A673 (cell line): Measurements from ENCODE around the gene ADAM12. TPM values are rescaled to one million over a fixed set of nuclear protein-coding genes. Genes with fewer than 3 reads are reported as not detected.
A peak's percentile ranks its signal among the peaks of the same experiment; 100 is the strongest.

Experiments used
- BruUV-seq: library from RNA; stranded (reverse); fragments of 400-500 nt; replicated peaks from 2 replicates; lab custom pipeline; 2021; lab: Mats Ljungman, UMichigan
- CTCF ChIA-PET: fragments of 300-600 bp; sonication (Branson Sonifier 250); formaldehyde crosslinking; loops from one replicate; lab custom pipeline; 2022; ENCODE audit warnings: antibody characterized with exemption; lab: Charles Lee
- POLR2A ChIA-PET: fragments of 300-600 bp; sonication (Branson Sonifier 250); formaldehyde crosslinking; loops from one replicate; lab custom pipeline; 2022; ENCODE audit warnings: antibody characterized with exemption; ENCODE audit not compliant: low non-redundant PET; lab: Charles Lee
- DNase-seq: peaks from one replicate; pipeline ENCODE4 v3.0.0-alpha.2; 2015; ENCODE audit warnings: low spot score
- H3K27ac ChIP-seq: fragments of 200-600 bp; sonication (generic); 2 replicates; pipeline ENCODE4 v1.5.1; 2016; ENCODE audit warnings: mixed run types, low read depth, mild to moderate bottlenecking, mixed read lengths, antibody characterized with exemption, low read length; ENCODE audit not compliant: poor library complexity, severe bottlenecking
- H3K27me3 ChIP-seq: fragments of 200-600 bp; sonication (generic); replicated peaks from 2 replicates; pipeline ENCODE4 v1.6.1; 2017; ENCODE audit warnings: mixed run types, low read depth, mild to moderate bottlenecking, mixed read lengths, antibody characterized with exemption, low read length; ENCODE audit not compliant: insufficient read depth, poor library complexity
- H3K36me3 ChIP-seq: fragments of 200-600 bp; sonication (generic); 2 replicates; pipeline ENCODE4 v1.6.1; 2016; ENCODE audit warnings: mixed run types, mild to moderate bottlenecking, mixed read lengths, antibody characterized with exemption, low read length; ENCODE audit not compliant: insufficient read depth, poor library complexity, severe bottlenecking
- H3K4me1 ChIP-seq: fragments of 200-600 bp; sonication (generic); 2 replicates; pipeline ENCODE4 v1.6.1; 2017; ENCODE audit warnings: mixed run types, mild to moderate bottlenecking, mixed read lengths, antibody characterized with exemption, low read length; ENCODE audit not compliant: insufficient read depth, poor library complexity, severe bottlenecking
- H3K4me3 ChIP-seq: fragments of 200-600 bp; sonication (generic); 2 replicates; pipeline ENCODE4 v1.5.1; 2016; ENCODE audit warnings: low read depth, mixed run types, mild to moderate bottlenecking, mixed read lengths, low read length; ENCODE audit not compliant: poor library complexity, severe bottlenecking
- H3K9me3 ChIP-seq: fragments of 200-600 bp; sonication (generic); 2 replicates; pipeline ENCODE4 v1.6.1; 2016; ENCODE audit warnings: mixed run types, low read depth, mild to moderate bottlenecking, mixed read lengths, antibody characterized with exemption, low read length; ENCODE audit not compliant: poor library complexity, severe bottlenecking
- EZH2 ChIP-seq: fragments of 200-600 bp; sonication (generic); IDR thresholded peaks from 2 replicates; pipeline ENCODE4 v1.6.1; 2017; ENCODE audit warnings: borderline replicate concordance, low read depth, mild to moderate bottlenecking, mixed read lengths, antibody characterized with exemption, low read length; ENCODE audit not compliant: poor library complexity, severe bottlenecking
- intact Hi-C: fragments of 100-400 bp; cut with micrococcal nuclease; formaldehyde crosslinking; loops from one replicate; pipeline ENCODE4 v1.10.0; 2022; ENCODE audit not compliant: unreplicated experiment
- total RNA-seq: library from RNA; stranded (reverse); gene quantifications from 2 replicates; pipeline ENCODE4 v1.2.3, GENCODE V29; 2021
- TF ChIP-seq, protein P1 (sequence below): fragments of 300-800, 200-600 bp; sonication (generic); conservative IDR thresholded peaks from 2 replicates; pipeline ENCODE4 v1.5.1; 2017; ENCODE audit warnings: low read depth, mild to moderate bottlenecking, antibody characterized with exemption, low read length, moderate library complexity, mixed read lengths

The ADAM12 gene
- total RNA-seq, 1 experiment from 2014 or later = 0.17 TPM

GRCh38 chr10:126156503-126156902, 231.8 kb downstream of the ADAM12 start:
- Histone ChIP-seq H3K27ac (no peak overlapping the region), H3K27me3 (no peaks in the 10 kb centered on the region), H3K4me3 (no peak overlapping the region), H3K9me3 (no peaks in the 10 kb centered on the region), H3K36me3 (no peaks in the 10 kb centered on the region), H3K4me1 (peaks cover 36% of the 10 kb centered on the region)
- no TSS peak for BruUV-seq
- ChIA-PET POLR2A (no interaction called here), CTCF (no interaction called here)
- intact Hi-C loops = no loop called here
- DNase-seq = no peak
- TF ChIP-seq, protein P1, sequence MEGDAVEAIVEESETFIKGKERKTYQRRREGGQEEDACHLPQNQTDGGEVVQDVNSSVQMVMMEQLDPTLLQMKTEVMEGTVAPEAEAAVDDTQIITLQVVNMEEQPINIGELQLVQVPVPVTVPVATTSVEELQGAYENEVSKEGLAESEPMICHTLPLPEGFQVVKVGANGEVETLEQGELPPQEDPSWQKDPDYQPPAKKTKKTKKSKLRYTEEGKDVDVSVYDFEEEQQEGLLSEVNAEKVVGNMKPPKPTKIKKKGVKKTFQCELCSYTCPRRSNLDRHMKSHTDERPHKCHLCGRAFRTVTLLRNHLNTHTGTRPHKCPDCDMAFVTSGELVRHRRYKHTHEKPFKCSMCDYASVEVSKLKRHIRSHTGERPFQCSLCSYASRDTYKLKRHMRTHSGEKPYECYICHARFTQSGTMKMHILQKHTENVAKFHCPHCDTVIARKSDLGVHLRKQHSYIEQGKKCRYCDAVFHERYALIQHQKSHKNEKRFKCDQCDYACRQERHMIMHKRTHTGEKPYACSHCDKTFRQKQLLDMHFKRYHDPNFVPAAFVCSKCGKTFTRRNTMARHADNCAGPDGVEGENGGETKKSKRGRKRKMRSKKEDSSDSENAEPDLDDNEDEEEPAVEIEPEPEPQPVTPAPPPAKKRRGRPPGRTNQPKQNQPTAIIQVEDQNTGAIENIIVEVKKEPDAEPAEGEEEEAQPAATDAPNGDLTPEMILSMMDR = no peak
- no peak for TF ChIP-seq EZH2

DNA sequence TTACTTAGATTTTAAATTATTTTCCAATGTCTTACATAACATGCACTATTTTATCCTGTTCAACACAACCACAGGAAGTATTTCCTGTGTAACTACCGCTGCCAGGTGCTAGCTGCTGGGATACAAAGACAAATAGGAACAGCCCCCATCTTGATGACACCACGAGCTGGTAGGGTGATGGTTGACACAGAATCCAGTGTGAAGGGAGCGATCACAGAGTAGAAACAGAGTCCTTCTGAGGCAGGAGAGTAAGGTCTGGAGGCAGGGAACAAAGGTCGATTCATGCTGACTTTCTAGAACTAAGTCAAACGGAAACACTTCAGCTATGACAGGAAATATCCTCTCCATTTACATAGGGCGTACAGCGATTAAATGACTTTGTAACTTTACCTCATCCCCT, 232.3 kb downstream of the ADAM12 start:
- POLR2A ChIA-PET = no interaction called here
- peaks cover 36% of the 10 kb centered on the region for H3K4me1 ChIP-seq
- no TSS peak for BruUV-seq

DNA sequence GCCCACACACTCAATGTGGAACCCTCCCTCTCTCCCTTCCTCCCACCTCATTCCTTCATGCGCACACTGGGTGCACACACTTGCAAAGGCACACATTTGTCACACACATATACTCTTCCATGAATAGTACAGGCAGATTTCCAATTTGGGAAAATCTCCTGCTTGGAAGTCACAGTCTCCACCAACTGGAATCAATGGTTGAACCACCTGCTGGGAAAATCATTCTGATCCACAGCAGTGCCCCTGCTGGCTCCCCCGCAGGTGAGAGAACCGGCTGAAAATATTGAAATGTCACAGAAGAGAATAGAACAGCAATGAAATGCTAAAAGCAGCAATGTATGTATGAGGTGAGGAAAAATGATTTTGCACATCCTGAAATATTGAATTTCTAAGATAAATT, 232.7 kb downstream of the ADAM12 start:
- TF ChIP-seq EZH2 = no peak
- TF ChIP-seq, protein P1 = no peak
- ChIA-PET CTCF (no interaction called here), POLR2A (no interaction called here)
- peaks cover 8% of the 10 kb centered on the region for H3K9me3 ChIP-seq
- H3K36me3 ChIP-seq = no peaks in the 10 kb centered on the region
- H3K4me1 ChIP-seq = peaks cover 36% of the 10 kb centered on the region
- intact Hi-C loops = no loop called here
- no TSS peak for BruUV-seq
- H3K4me3 ChIP-seq = no peak overlapping the region
- H3K27ac ChIP-seq = no peak overlapping the region
- H3K27me3 ChIP-seq = no peaks in the 10 kb centered on the region
- no peak for DNase-seq

More for the DNA sequence above, 232.3 kb downstream of the ADAM12 start:
- Histone ChIP-seq H3K36me3 (no peaks in the 10 kb centered on the region), H3K27me3 (no peaks in the 10 kb centered on the region), H3K4me3 (no peak overlapping the region), H3K9me3 (peaks cover 4% of the 10 kb centered on the region), H3K27ac (no peak overlapping the region)
- intact Hi-C loops = no loop called here
- peak; percentile 24 for DNase-seq
- no peak for TF ChIP-seq EZH2
- TF ChIP-seq, protein P1 = no peak
- CTCF ChIA-PET = no interaction called here
